Mammary epithelial cell (primary cell): ENCODE results near the gene PPP1R10.

Experiments used
- CTCF ChIP-seq, 2 donors: IDR thresholded peaks in 1 of 2; conservative IDR thresholded peaks in 1 of 2; 2 replicates each; pipeline ENCODE4 v1.5.1; 2011 to 2012; ENCODE audit warnings: inconsistent platforms in 2 of 2, low read length in 2 of 2, mild to moderate bottlenecking in 2 of 2, control low read depth in 1 of 2, low read depth in 1 of 2; ENCODE audit not compliant: insufficient read depth in 1 of 2; ENCODE audit errors: extremely low read depth in 1 of 2
- EZH2 ChIP-seq: IDR thresholded peaks from 2 replicates; pipeline ENCODE4 v1.6.1; 2012; ENCODE audit warnings: low read length, inconsistent platforms, borderline replicate concordance

DNA sequence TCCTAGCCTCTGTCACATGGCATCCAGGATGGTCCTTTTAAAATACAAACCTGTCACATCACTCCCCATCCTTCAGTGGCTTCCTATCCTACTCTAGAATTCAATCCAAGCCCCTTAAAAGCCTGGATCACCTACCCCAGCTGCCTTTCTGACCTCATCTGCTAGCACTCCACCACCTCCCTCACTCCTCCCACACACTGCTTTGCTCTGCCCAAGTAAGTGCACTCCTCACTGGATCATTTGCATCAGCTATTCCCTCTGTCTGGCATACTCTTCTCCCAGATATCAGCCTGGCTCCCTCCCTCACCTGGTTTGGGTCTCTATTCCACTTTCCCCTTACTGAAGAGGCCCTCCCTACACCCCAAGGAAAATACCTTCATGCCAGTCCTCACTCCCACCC lies 40.4 kb upstream of the PPP1R10 start:
- no peak for TF ChIP-seq CTCF (conservative IDR thresholded peaks at IDR 0.05 in 1 of 2, IDR thresholded peaks at IDR 0.05 in 1 of 2; ENCODE audit: extremely low read depth in 1 of 2, insufficient read depth in 1 of 2, low read depth in 1 of 2, low read length in 2 of 2)
- no peak for TF ChIP-seq EZH2
